ENCODE results near the gene CDC42BPA.
"Not testable (repeated sequence)": the region's sequence is repeated elsewhere in the genome, so short reads cannot be mapped to it uniquely, and the experiment has no call there.

CDC42BPA gene

GRCh38 chr1:227127891-227128290, 190.4 kb downstream of the CDC42BPA start:
- DNase-seq (ENCODE audit: low read depth) = no peak

GRCh38 chr1:227125929-227126545, 192.3 kb downstream of the CDC42BPA start:
- DNase-seq (ENCODE audit: low read depth) = no peak

- no peak for DNase-seq (ENCODE audit: low read depth)
Observed at GRCh38 chr1:227124473-227124872, 193.8 kb downstream of the CDC42BPA start.

GRCh38 chr1:227120826-227121225, 197.5 kb downstream of the CDC42BPA start:
- no peak for DNase-seq (ENCODE audit: low read depth)

- no peak for DNase-seq (ENCODE audit: low read depth)
Observed at GRCh38 chr1:227112538-227112937, 205.8 kb downstream of the CDC42BPA start.

GRCh38 chr1:227111782-227112181, 206.5 kb downstream of the CDC42BPA start:
- no peak for DNase-seq (ENCODE audit: low read depth)

- not testable (repeated sequence) for DNase-seq (ENCODE audit: low read depth)
Observed at GRCh38 chr1:227105291-227105690, 213.0 kb downstream of the CDC42BPA start.

GRCh38 chr1:227102056-227102455, 216.2 kb downstream of the CDC42BPA start:
- DNase-seq (ENCODE audit: low read depth) = no peak

GRCh38 chr1:227094249-227094966, 223.9 kb downstream of the CDC42BPA start:
- no peak for DNase-seq (ENCODE audit: low read depth)

GRCh38 chr1:227093309-227093708, 225.0 kb downstream of the CDC42BPA start:
- DNase-seq (ENCODE audit: low read depth) = no peak

- DNase-seq (ENCODE audit: low read depth) = no peak
Observed at GRCh38 chr1:227092069-227092468, 226.2 kb downstream of the CDC42BPA start.

GRCh38 chr1:227086636-227087035, 231.7 kb downstream of the CDC42BPA start:
- DNase-seq (ENCODE audit: low read depth) = no peak

- no peak for DNase-seq (ENCODE audit: low read depth)
Observed at GRCh38 chr1:227082999-227083746, 235.1 kb downstream of the CDC42BPA start.

GRCh38 chr1:227077783-227078182, 240.5 kb downstream of the CDC42BPA start:
- no peak for DNase-seq (ENCODE audit: low read depth)

- DNase-seq (ENCODE audit: low read depth) = no peak
Observed at GRCh38 chr1:227073786-227074185, 244.5 kb downstream of the CDC42BPA start.

- no peak for DNase-seq (ENCODE audit: low read depth)
Observed at GRCh38 chr1:227072991-227073390, 245.3 kb downstream of the CDC42BPA start.

GRCh38 chr1:227071895-227072587, 246.3 kb downstream of the CDC42BPA start:
- no peak for DNase-seq (ENCODE audit: low read depth)

- DNase-seq (ENCODE audit: low read depth) = no peak
Observed at GRCh38 chr1:227070638-227071285, 247.5 kb downstream of the CDC42BPA start.

- no peak for DNase-seq (ENCODE audit: low read depth)
Observed at GRCh38 chr1:227069490-227069889, 248.8 kb downstream of the CDC42BPA start.

GRCh38 chr1:227068883-227069282, 249.4 kb downstream of the CDC42BPA start:
- DNase-seq (ENCODE audit: low read depth) = no peak

- no peak for DNase-seq (ENCODE audit: low read depth)
Observed at GRCh38 chr1:227066999-227067398, 251.3 kb downstream of the CDC42BPA start.

- DNase-seq (ENCODE audit: low read depth) = no peak
Observed at GRCh38 chr1:227065311-227065710, 253.0 kb downstream of the CDC42BPA start.
